Measurements from ENCODE around the gene RNU2-1. TPM values are rescaled to one million over a fixed set of nuclear protein-coding genes. Genes with fewer than 3 reads are reported as not detected.
A peak's percentile ranks its signal among the peaks of the same experiment; 100 is the strongest.
"Not testable (repeated sequence)": the region's sequence is repeated elsewhere in the genome, so short reads cannot be mapped to it uniquely, and the experiment has no call there.

The RNU2-1 gene
- polyA plus RNA-seq, 6 donors from 2014 or later, result not detected

DNA sequence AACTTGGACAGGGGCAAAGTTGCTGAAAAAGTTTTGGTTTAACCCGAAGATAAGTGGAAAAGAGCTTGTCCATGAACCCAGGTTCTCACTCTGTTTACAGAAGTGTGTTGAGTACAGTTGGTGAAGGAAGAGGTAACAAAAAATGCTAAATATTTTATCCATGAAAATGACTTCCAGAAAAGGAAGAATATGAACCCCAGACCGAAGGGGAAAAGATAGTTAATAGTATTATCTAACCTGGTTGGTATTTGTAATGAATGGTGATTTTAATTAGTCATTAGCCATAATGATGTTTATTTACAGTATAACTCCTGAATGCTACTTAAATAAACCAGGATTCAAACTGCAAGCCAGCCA, 22.7 kb downstream of the RNU2-1 start:
- peaks cover 24 to 47% (median 40%) of the 10 kb centered on the region in 3 donors for H3K4me1 Mint-ChIP-seq
- DNase-seq (no peak), ATAC-seq (ENCODE audit: low read depth in 2 of 2) (no peak)
- H3K9me3 Mint-ChIP-seq, result no peaks in the 10 kb centered on the region
- H3K4me3 Mint-ChIP-seq, result peak overlapping the region; percentile 88 to 100 (median 99)
- H3K27me3 Mint-ChIP-seq, result no peaks in the 10 kb centered on the region
- H3K27ac Mint-ChIP-seq, result peak overlapping the region; percentile 88 to 100 (median 99)
- peaks cover 0 to 13% of the 10 kb centered on the region in 2 donors for H3K36me3 Mint-ChIP-seq

DNA sequence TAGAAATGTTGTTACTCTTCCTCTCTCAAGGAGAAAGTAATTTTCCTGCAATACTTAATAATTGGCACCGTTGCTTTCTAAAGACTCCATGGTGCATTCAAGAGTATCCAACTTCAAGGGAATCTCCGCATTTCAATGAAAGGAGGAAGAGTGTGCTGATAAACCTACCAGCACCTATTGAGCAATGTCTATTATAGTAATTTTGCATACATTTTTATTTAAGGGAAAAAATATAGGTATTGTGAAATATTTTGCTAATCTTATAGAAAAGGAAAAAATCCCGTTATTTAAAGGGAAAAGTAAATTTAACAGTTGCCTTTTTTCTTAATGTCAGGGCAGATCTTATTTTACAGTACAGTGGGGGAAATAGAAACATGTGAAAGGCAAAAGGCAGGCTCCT, 23.2 kb downstream of the RNU2-1 start:
- DNase-seq, result no peak
- Mint-ChIP-seq H3K9me3 (no peaks in the 10 kb centered on the region), H3K4me1 (peaks cover 24 to 42% (median 35%) of the 10 kb centered on the region in 3 donors), H3K27ac (peak overlapping the region; percentile 88 to 100 (median 99)), H3K4me3 (peak overlapping the region; percentile 88 to 100 (median 99)), H3K27me3 (no peaks in the 10 kb centered on the region), H3K36me3 (peaks cover 0 to 8% of the 10 kb centered on the region in 2 donors)
- ATAC-seq (ENCODE audit: low read depth in 2 of 2), result no peak

DNA sequence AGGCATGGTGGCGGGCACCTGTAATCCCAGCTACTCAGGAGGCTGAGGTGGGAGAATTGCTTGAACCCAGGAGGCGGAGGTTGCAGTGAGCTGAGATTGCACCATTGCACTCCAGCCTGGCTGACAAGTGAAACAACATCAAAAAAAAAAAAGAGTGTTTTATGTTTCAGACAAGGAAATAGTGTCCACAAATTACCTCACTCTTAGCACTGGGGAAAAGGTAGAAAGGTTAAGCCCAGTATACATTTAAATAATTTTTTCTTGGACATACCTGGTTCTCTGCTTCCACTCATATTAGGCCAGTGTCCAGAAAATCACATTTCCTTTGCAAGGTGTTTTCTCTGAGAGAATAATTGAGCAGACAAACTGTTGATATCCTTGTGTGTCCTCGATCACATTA, 30.8 kb downstream of the RNU2-1 start:
- not testable (repeated sequence) for H3K36me3 Mint-ChIP-seq; ATAC-seq (ENCODE audit: low read depth in 2 of 2); H3K27ac Mint-ChIP-seq; H3K9me3 Mint-ChIP-seq; H3K4me1 Mint-ChIP-seq; H3K4me3 Mint-ChIP-seq; H3K27me3 Mint-ChIP-seq; DNase-seq

DNA sequence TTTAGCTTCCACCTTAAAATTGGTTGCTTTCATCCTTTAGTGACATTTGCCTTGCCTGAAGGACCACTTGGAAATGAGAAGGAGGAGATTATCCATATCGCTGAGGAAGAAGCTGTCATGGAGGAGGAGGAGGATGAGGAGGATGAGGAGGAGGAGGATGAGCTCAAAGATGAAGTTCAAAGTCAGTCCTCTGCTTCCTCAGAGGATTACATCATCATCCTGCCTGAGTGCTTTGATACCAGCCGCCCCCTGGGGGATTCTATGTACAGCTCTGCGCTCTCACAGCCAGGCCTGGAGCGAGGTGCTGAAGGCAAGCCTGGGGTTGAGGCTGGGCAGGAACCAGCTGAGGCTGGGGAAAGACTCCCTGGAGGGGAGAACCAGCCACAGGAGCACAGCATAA, 33.6 kb downstream of the RNU2-1 start:
- peak overlapping the region in 1 of 6 donors; percentile 20 for H3K27ac Mint-ChIP-seq
- DNase-seq, result no peak

DNA sequence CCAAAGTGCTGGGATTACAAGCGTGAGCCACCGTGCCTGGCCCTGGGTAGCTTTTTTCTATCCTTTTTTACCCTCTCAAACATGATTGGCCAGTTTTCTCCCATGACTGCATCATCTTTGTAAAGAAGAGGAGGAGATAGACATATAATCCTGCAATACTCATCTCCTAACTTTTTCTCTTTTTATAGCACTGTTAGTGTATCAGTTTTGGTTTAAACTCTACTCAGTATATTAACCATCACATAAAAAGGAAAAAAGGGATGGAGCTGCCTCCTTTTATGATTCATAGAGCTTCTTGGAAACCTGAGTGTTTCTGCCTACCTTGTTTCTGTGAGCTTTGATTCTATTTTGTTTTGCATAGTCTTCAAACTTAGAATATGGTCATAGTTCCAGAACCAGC, 34.1 kb downstream of the RNU2-1 start:
- ATAC-seq (ENCODE audit: low read depth in 2 of 2), result no peak
- H3K27ac Mint-ChIP-seq, result no peak overlapping the region

More for the DNA sequence above, 33.6 kb downstream of the RNU2-1 start:
- Mint-ChIP-seq H3K9me3 (no peaks in the 10 kb centered on the region), H3K4me1 (no peaks in the 10 kb centered on the region), H3K36me3 (peaks cover 10 to 15% of the 10 kb centered on the region in 2 donors), H3K4me3 (no peak overlapping the region), H3K27me3 (no peaks in the 10 kb centered on the region)
- peak; percentile 38 to 46 for ATAC-seq (ENCODE audit: low read depth in 2 of 2)

DNA sequence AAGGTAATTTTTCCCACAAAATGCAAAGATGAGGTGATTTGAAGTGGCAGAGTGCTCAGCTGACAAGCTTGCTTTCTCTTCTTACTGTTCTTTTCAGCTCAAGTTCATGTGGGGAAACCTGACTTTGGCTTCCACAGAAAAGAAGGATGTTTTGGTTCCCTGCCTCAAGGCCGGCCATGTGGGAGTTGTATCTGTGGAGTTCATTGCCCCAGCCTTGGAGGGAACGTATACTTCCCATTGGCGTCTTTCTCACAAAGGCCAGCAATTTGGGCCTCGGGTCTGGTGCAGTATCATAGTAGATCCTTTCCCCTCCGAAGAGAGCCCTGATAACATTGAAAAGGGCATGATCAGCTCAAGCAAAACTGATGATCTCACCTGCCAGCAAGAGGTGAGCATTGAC, 40.5 kb downstream of the RNU2-1 start:
- ATAC-seq (ENCODE audit: low read depth in 2 of 2), result no peak
- H3K27ac Mint-ChIP-seq, result no peak overlapping the region

More for the DNA sequence above, 34.1 kb downstream of the RNU2-1 start:
- H3K4me1 Mint-ChIP-seq, result no peaks in the 10 kb centered on the region
- peaks cover 13 to 17% of the 10 kb centered on the region in 2 donors for H3K36me3 Mint-ChIP-seq
- H3K9me3 Mint-ChIP-seq, result no peaks in the 10 kb centered on the region
- DNase-seq, result no peak
- no peaks in the 10 kb centered on the region for H3K27me3 Mint-ChIP-seq
- H3K4me3 Mint-ChIP-seq, result no peak overlapping the region

DNA sequence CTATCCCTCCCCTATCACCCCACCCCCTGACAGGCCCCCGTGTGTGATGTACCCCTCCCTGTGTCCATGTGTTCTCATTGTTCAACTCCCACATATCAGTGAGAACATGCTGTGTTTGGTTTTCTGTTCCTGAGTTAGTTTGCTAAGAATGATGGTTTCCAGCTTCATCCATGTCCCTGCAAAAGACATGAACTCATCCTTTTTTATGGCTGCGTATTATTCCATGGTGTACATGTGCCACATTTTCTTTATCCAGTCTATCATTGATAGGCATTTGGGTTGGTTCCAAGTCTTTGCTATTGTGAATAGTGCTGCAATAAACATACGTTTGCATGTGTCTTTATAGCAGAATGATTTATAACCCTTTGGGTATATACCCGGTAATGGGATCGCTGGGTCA, 47.1 kb downstream of the RNU2-1 start:
- not testable (repeated sequence) for H3K27me3 Mint-ChIP-seq; H3K9me3 Mint-ChIP-seq; ATAC-seq (ENCODE audit: low read depth in 2 of 2); H3K4me3 Mint-ChIP-seq; H3K36me3 Mint-ChIP-seq; H3K27ac Mint-ChIP-seq; H3K4me1 Mint-ChIP-seq; DNase-seq

More for the DNA sequence above, 40.5 kb downstream of the RNU2-1 start:
- Mint-ChIP-seq H3K27me3 (no peaks in the 10 kb centered on the region), H3K36me3 (peaks cover 31 to 32% of the 10 kb centered on the region in 2 donors), H3K4me3 (peak overlapping the region in 1 of 8 donors; percentile 12), H3K4me1 (no peaks in the 10 kb centered on the region), H3K9me3 (no peaks in the 10 kb centered on the region)
- DNase-seq, result no peak

DNA sequence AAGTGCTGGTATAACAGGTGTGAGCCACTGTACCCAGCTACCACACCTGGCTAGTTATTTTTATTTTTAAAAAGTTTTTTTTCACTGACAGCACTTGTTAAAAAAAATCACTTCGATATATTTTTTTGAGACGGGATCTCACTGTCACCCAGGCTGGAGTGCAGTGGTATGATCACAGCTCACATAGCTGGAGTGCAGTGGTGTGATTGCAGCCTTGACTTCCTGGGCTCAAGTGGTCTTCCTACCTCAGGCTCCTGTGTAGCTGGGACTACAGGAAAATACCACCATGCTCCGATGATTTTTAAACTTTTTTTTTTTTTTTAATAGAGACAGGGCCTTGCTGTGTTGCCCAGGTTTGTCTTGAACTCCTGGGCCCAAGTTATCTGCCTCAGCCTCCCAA, 49.9 kb downstream of the RNU2-1 start:
- Mint-ChIP-seq H3K4me3 (no peak overlapping the region), H3K9me3 (peaks cover 0 to 1% (median 0%) of the 10 kb centered on the region in 7 donors), H3K36me3 (peaks cover 0 to 2% of the 10 kb centered on the region in 2 donors), H3K27ac (peak overlapping the region in 1 of 6 donors; percentile 34), H3K27me3 (no peaks in the 10 kb centered on the region), H3K4me1 (no peaks in the 10 kb centered on the region)
- DNase-seq (no peak), ATAC-seq (ENCODE audit: low read depth in 2 of 2) (no peak)

Other genes with a start within 250 kb of the RNU2-1 start
- 1,000 to 10,000 TPM; 1,305 to 2,435 (median 1,972) TPM for gene RPL27, start 235.6 kb downstream of the RNU2-1 start, polyA plus RNA-seq (ENCODE audit: low read depth in 6 of 6)
- gene IFI35, start 227.2 kb downstream of the RNU2-1 start, polyA plus RNA-seq (ENCODE audit: low read depth in 6 of 6), result 10 to 100 TPM; 47.6 to 83.6 (median 59.1) TPM
- 10 to 100 TPM; 63.2 to 76.5 (median 74.6) TPM for gene VAT1, start 211.6 kb downstream of the RNU2-1 start, polyA plus RNA-seq (ENCODE audit: low read depth in 6 of 6)
- gene RND2, start 208.7 kb downstream of the RNU2-1 start, polyA plus RNA-seq (ENCODE audit: low read depth in 6 of 6), result under 1 TPM in 5 of 6 donors, not detected in 1; 0.11 to 0.30 (median 0.22) TPM
- 1 to 10 TPM in 5 of 6 donors, under 1 TPM in 1; 0.14 to 4.7 (median 3.5) TPM for gene BRCA1, start 108.6 kb downstream of the RNU2-1 start, polyA plus RNA-seq (ENCODE audit: low read depth in 6 of 6)
- gene NBR1, start 62.8 kb downstream of the RNU2-1 start, polyA plus RNA-seq (ENCODE audit: low read depth in 6 of 6), result 10 to 100 TPM; 42.9 to 55.5 (median 49.9) TPM
- gene TMEM106A, start 22.1 kb downstream of the RNU2-1 start, polyA plus RNA-seq (ENCODE audit: low read depth in 6 of 6), result 10 to 100 TPM in 4 of 6 donors, 1 to 10 TPM in 2; 9.1 to 18.2 (median 12.0) TPM
- 1 to 10 TPM in 2 of 6 donors, under 1 TPM in 2, not detected in 2; 0.45 to 8.1 (median 0.96) TPM for gene CCDC200, start 5.4 kb downstream of the RNU2-1 start, polyA plus RNA-seq (ENCODE audit: low read depth in 6 of 6)
- 1 to 10 TPM; 1.4 to 5.7 (median 3.8) TPM for gene ARL4D, start 165.0 kb upstream of the RNU2-1 start, polyA plus RNA-seq (ENCODE audit: low read depth in 6 of 6)
- gene DHX8, start 250.0 kb upstream of the RNU2-1 start, polyA plus RNA-seq (ENCODE audit: low read depth in 6 of 6), result 10 to 100 TPM; 20.5 to 40.4 (median 30.8) TPM

Measured in naive B cell (primary cell).